Activated CD4-positive, CD25-positive, alpha-beta regulatory T cell (primary cell): Measurements from ENCODE around the gene RHBDD3.

Experiments used
- DNase-seq, 4 experiments: peaks; one replicate each; lab custom pipeline; 2025; lab: John Stamatoyannopoulos, UW

Gene RHBDD3

DNA sequence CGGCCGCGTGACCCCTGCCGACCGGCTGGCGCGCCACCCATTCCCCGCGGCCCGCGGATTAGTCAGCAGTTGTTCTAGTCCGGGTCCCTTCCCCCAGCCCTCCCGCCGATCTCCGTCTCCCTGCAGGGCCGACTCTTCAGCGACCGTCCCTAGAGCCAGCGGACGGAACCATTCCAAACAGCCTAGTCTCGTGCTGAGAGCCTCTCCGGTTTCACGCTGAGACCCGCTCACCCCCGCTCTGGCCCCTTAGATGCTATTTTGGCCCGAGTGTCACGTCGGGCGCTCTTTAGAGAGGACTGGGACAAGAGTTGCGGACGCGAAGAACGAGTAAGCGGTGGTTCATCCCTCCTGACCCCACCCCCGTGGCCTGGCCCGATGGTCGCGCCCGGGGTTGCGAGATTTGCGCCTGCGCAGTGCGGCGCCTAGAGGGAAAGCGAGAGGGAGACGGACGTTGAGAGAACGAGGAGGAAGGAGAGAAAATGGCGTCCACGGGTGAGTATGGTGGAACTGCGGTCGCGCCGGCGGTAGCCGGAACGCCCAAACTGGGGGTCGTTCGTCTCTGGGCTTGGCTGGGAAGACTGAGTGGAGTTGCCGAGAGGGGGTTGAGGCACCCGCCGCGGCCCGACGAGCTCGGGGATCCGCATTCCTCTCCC, at the start of gene RHBDD3, which contains the start of gene EWSR1:
TSS of gene RHBDD3 (minus strand) at position 124 of the 653 bp plus-strand sequence. CDS start 2,355 bp downstream, outside the sequence.
TSS of gene EWSR1 (plus strand) at position 411 of the 653 bp plus-strand sequence. CDS start at position 480, 69 bp downstream.
- peak; percentile 87 to 97 (median 92) for DNase-seq

DNA sequence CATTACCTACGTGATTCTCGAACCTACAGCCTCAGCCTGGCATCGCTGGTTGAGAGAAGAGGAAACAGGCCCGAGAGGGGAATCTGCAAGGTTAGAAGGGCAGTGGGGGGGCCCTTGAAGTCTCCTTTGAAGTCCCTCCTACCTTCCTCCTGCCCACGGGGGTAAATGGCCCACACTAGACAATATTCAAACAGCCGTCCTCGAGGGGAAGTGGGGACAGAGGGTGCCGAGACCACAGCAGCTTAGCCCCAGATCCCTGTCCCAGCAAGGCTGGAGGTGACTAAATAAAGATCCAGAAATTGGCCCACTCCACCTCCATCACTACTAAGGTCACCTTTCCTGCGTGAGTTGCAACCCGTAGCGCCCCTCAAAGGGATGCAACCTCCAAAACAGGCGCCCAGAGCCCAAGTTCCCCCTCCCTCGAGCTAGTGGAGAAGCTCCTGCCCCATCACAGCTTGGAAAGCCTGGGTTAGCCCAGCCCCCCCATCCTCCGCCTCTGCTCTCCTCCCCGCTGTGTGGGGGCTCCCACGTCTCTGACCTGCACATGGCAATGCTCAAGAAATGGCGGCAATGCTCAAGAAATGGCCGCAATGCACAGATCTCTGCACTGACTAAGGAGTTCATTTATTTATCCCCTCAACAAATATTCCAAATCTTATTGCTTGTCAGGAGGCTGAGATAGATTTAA, 48.5 kb upstream of the RHBDD3 start:
- no peak for DNase-seq

DNA sequence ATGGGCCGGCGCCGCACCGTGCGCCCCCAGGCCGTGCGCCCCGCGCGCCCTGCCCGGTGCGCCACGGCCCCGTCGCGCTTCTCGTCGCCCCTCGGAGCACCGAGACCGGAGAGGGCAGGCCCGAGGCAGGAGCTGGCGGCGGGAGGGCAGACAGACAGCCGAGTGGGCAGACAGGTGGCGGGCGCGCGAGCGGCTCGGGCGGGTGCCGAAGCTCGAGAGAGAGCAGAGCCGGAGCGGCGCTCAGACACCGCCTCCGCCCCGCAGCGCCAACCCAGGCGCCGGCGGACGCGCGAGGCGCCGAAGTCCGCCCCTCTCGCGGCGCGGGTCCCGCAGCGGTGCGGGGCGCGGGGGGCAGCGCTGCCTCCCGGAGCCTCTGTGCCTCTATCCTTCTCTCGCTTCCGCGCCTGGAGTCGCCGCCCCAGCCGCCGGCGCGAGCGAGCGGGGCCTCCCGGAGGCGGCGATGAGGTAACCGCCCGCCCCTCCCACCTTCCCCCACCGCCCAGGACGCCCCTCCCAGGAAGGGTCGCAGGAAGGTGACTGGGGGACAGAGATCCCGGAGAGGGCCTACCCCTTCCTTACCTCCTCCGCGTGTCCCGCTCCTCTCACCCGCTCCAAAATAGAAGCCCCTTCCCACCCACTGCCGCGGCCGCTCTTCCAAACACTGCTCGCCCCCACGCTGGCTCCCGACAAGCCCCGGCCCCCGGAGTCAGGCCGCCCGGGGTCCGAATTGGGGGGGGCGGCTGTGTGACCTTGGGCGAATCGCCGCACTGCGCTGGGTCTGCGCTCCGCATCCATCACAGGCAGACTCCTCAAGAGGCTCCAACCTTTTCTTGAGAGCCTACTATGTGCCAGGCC, 47.7 kb upstream of the RHBDD3 start, which contains the start of gene RASL10A:
TSS of gene RASL10A (minus strand) at position 412 of the 855 bp plus-strand sequence. CDS start 451 bp downstream, outside the sequence.
- no peak for DNase-seq

DNA sequence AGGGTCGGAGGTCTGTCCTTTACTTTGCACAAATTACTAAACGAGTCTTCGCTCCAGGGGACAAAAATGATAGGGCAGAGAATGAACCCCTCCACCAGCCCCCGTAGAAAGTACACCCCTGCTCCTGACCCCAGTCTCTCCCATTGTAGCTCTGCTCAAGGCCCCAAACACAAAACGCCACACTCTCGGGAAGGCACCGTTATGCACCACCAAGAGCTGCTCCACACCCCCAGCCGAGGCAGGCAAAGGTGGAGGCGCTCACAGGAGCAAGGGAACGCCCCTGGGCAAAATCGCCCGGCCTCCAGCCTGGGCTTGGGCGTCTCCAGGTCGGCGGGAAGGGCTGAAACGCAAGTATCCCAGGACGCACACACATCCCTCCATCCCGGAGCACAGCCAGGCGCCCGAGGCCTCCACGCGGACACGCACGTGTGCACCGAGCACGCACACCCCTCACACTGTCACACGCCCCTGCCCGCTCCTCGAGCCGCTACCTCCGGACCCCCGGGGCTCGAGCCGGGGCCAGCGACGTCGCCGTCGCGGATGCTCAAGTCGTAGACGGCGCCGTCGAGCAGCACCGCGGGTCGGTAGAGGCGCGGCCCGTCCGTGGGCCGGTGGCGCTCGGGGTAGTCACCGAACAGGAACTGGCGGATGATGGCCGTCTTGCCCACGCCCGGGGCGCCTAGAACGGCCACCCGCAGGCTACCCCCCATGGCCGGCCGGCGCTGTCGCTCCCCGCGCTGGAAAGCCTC, 46.9 kb upstream of the RHBDD3 start:
- no peak for DNase-seq

DNA sequence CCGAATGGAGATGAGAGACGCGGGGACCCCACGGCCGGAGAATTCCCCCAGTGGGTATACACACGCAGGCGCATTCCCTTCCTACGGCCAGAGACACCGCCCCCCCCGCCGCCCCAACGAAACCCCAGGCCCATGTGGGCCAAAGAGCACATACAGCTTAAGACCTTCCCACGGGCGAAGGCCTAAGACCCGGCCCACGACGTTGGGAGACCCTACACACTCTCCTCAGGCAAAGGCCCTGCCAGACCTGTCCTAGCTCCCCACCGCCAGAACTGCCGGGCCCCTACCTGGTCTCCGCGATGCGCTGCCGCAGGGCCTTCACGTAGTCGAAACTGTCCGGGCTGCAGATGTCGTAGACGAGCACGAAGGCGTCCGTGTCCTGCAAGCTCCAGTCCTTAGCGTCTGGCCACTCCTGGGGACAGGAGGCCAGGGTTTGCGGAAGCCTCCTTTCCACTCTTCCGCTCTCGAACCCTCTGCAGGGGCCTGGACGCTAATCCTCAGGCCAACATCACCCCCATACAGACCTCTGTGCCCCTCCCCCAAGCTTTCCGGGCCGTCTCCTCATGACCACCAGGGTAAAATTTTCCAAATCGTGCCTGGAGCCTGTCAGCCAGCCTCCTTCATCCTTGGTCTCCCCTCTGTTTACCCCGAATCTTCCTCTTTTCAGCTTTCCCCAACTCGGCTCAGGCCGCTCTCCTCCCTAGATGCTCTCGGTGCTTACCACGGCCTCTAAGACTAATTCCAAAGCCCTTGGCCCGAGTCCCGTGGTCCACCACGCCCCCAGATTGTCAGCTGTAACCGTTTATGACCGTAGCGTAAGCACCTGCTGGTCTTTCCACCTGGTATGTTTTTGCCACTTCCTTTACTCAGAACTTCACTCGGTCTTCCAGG, 46.0 kb upstream of the RHBDD3 start:
- DNase-seq = no peak

DNA sequence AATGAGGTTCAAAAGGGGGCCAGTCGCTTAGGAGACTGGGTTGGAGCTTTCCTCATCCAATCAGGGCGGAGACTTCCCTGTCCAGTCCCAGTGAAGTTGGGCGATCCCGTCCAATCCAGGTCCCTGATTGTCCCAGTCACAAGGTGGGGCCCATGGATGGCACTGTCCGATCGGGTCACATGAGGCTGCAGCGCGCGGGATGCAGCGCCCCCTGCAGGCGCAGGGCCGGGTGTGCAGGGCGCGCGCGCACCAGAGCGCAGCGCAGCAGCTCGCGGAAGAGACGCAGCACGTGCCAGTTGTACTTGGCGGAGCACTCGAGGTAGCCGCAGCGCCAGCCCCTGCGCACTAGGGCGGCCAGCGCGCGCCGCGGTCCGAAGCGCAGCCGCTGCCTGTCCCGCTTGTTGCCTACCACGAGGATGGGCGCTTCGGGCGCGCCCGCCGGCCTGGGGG, 45.4 kb upstream of the RHBDD3 start:
- DNase-seq = no peak

DNA sequence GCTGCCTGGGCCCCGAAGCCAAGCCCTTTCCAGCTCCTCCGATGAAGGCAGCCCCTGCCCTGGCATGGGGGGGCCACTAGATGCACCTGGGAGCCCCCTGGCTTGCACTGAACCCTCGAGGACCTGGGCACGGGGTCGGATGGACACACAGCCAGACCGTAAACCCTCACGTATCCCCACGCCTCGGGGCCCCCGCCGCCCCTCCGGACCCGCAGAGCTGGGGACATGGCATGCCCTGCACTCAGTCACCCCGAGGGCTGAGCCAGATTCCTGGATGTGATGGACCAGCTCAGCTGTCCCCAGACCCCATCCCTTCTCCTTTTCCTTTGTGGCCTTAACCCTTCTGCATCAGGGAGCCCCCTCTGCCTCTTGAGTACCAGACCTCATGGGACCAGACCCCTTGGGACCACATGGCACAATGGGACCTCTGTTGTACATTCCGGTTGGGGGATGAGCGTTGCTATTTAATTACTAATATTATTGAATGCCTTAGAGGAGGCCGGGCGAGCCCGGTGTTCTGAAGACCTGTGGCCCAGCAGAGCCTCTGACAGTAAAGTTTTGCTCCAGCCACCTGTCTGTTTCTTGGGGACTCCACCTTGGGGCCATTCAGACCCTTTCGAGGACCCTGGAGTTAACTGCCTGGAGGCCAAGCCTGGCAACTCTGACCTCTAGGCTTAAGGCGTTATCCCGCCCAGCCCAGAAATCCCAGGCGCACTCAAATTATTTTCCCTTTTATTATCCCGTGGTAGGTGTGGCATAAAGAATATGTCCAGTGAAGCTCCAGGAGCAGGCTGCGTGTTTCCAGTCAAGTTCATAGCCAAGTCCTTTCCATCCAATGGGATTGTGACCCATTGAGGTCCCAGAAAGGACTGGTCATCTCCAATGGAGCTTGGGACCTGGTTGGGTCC, 44.7 kb upstream of the RHBDD3 start:
- no peak for DNase-seq

DNA sequence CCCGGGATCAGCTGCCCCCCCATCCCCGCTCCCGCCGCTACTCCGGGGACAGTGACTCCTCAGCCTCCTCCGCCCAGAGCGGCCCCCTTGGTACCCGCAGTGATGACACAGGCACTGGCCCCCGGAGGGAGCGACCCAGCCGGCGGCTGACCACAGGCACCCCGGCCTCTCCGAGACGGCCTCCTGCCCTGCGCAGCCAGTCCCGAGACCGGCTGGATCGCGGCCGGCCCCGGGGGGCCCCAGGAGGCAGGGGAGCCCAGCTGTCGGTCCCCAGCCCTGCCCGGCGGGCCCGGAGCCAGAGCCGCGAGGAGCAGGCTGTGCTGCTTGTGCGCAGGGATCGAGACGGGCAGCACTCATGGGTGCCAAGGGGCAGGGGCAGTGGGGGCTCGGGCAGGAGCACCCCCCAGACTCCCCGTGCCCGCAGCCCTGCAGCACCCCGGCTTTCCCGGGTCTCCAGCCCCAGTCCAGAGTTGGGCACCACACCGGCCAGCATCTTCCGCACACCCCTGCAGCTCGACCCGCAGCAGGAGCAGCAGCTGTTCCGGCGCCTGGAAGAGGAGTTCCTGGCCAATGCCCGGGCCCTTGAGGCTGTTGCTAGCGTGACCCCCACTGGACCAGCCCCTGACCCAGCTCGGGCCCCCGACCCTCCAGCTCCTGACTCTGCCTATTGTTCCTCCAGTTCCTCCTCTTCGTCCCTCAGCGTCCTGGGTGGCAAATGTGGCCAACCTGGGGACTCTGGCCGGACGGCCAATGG, 43.9 kb upstream of the RHBDD3 start:
- DNase-seq = no peak

DNA sequence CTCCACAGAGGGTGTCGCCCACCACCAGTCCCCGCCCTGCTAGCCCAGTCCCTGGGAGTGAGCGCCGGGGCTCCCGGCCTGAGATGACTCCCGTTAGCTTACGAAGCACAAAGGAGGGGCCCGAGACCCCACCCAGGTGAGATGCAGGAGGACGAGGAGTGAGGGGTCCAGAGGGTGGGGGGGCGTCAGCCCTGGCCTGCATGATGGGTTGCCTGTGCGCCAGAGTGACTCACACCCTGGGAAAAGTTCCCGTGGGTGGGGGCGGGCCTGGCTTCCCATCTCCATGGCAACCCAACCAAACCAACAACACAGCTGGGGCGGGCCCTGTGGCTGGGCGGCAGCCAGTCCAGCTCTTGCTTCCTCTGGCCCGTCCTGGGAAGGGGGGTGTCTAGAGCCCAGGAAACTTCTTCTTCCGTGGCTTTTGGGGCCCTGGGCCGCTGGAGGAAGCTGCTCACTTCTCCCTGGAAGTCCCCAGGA, 43.1 kb upstream of the RHBDD3 start:
- DNase-seq = no peak

DNA sequence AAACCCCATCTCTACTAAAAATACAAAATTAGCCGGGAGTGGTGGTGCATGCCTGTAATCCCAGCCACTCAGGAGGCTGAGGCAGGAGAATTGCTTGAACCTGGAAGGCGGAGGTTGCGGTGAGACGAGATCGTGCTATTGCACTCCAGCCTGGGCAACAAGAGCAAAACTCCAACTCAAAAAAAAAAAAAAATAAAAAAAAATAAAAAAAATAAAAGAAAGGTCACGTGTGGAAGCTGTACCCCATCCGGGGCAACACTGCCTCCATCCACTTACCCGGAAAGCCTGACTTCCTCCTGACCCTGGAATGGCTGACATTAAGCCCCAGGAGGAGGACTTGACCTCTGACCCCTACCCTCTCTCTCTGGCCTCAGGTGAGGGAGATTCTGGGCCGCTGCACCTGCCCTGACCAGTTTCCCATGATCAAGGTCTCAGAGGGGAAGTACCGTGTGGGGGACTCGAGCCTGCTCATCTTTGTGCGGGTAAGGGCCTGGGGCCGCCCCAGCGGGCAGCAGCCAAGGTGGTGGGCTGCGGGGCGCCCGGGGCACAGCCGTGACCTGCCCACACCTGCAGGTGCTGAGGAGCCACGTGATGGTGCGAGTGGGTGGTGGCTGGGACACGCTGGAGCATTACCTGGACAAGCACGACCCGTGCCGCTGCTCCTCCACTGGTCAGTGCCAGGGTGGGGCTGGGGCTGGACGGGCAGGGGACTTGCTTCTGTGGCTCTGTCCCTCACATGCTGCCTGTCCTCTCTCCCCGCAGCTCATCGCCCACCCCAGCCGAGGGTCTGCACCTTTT, 42.5 kb upstream of the RHBDD3 start:
- DNase-seq = no peak

DNA sequence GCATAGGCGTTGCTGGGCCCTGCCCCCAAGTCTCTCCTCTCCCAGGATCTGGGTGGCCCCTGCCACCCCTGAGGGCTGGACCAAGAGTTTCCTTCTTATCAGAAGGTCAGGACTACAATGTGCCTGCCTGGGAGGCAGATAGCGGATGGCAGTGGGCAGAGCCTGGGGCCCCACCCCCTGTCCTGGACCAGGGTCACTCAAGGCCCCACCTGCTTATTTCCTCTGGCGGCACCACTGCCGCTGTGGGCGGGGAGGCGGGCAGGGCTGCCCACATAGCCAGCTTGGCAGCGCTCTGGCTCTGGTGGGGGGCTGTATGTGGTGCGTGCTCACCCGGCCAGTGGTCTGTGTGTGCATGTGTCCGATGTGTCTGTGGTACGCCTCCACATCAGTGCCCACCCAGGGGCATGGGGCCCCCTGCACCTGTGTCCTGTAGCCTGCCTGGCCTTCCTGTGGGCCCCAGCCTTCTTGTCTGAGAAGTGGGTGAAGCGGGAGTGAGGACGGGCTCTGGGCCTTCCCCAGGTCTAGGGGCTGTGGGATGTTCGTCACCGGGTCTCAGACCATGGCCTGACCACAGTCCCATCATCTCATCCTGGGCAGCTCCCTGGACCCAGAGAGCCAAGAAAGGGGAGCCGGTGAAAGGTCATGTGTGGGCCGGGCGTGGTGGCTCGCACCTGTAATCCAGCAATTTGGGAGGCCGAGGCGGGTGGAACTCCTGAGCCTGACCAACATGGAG, 41.7 kb upstream of the RHBDD3 start:
- no peak for DNase-seq

DNA sequence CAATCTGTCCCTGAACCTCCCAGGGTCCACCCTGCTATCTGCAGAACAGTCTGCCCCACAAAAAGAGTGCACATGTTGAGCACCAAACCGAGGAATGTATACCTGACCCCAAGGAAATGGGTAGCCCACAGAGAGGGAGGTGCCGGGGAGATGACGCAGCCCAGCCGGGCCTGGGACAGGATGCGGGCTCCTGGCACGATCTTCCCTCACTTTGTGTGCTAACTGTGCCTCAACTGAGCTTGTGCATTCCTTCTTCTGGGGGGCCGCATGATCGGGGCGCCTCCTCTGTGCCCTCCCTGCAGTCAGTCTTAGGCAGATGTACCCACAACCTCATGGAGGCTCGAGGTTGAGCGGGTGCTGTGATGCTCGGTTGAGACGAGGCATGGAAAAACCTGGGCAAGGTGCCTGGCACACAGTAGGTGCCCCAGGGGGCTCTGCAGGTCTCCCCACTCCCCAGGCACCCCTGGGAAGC, 41.0 kb upstream of the RHBDD3 start:
- no peak for DNase-seq

DNA sequence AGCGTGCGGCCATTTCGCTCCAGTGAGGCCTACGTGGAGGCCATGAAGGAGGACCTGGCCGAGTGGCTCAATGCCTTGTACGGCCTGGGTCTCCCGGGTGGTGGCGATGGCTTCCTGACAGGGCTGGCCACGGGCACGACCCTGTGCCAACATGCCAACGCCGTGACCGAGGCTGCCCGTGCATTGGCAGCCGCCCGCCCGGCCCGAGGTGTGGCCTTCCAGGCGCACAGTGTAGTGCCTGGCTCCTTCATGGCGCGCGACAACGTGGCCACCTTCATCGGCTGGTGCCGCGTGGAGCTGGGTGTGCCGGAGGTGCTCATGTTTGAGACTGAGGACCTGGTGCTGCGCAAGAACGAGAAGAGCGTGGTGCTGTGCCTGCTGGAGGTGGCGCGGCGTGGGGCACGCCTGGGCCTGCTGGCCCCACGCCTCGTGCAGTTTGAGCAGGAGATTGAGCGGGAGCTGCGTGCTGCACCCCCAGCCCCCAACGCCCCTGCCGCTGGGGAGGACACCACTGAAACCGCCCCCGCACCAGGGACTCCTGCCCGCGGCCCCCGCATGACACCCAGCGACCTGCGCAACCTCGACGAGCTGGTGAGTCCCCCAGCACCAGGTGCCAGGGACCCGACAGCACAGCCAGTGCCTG, 40.5 kb upstream of the RHBDD3 start:
- no peak for DNase-seq

DNA sequence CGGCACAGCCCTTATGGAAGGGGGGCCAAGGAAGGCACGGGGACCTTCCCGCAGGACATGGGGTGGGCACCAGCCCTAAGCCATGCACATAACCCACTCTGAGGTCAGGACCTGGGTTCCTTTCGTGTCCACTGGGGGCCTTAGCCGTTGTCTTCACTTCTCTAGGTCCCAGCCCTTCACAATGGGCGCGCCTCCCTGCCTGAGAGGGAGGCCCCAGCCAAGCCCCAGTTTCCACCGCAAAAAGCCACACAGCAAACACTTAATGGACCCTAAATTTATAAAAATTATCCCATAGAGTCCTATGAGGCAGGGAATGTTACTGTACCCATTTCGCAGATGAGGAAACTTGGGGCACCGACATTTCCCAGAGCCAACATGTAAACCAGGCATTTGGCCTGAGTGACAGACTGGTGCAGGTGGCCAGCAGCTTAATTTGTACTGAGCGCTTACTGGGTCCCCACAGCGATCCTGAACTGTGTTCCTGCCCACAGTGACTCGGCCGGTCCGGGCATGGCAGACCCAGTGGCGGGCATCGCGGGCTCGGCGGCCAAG, 39.9 kb upstream of the RHBDD3 start:
- DNase-seq = no peak

DNA sequence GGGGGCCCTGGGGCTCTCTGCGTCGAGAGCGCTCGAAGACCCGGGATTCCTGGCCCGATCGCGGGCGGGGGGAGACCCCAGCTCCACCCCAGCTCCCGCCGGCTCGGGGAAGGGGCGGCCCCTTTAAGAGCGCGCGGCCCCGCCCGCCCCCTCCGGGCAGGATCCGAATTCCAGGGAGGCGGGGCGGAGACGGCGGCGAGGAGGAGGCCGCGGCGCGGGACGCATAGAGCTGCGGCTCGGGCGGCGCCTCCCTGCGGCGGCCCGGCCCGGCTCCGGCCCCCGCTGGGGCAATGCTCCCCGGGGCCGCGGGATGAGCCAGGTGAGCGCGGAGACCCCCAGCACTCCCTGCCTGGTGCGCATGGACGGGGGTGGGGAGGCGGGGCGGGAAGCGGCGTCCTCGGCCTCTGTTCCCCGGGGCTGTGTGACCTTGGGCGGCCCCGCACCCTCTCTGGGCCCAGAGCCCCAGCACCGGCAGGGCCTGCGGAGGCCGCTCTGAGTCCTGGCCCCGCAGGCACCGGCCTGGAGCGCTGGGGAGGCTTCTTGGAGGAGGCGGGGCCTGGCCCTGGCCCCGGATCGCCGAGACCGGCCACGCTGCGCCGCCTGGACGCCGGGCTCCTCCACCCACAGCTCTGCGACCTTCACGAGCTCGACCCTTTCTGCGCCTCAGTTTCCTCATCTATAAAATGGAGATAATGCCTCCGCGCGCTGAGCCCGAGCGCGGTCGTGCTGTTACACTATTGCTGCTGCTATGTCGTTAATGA, 39.2 kb upstream of the RHBDD3 start:
- DNase-seq = no peak
